ENCODE measurements around the gene TRPC4AP.
"Not testable (repeated sequence)": the region's sequence is repeated elsewhere in the genome, so short reads cannot be mapped to it uniquely, and the experiment has no call there.

TRPC4AP gene, protein sequence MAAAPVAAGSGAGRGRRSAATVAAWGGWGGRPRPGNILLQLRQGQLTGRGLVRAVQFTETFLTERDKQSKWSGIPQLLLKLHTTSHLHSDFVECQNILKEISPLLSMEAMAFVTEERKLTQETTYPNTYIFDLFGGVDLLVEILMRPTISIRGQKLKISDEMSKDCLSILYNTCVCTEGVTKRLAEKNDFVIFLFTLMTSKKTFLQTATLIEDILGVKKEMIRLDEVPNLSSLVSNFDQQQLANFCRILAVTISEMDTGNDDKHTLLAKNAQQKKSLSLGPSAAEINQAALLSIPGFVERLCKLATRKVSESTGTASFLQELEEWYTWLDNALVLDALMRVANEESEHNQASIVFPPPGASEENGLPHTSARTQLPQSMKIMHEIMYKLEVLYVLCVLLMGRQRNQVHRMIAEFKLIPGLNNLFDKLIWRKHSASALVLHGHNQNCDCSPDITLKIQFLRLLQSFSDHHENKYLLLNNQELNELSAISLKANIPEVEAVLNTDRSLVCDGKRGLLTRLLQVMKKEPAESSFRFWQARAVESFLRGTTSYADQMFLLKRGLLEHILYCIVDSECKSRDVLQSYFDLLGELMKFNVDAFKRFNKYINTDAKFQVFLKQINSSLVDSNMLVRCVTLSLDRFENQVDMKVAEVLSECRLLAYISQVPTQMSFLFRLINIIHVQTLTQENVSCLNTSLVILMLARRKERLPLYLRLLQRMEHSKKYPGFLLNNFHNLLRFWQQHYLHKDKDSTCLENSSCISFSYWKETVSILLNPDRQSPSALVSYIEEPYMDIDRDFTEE

DNA sequence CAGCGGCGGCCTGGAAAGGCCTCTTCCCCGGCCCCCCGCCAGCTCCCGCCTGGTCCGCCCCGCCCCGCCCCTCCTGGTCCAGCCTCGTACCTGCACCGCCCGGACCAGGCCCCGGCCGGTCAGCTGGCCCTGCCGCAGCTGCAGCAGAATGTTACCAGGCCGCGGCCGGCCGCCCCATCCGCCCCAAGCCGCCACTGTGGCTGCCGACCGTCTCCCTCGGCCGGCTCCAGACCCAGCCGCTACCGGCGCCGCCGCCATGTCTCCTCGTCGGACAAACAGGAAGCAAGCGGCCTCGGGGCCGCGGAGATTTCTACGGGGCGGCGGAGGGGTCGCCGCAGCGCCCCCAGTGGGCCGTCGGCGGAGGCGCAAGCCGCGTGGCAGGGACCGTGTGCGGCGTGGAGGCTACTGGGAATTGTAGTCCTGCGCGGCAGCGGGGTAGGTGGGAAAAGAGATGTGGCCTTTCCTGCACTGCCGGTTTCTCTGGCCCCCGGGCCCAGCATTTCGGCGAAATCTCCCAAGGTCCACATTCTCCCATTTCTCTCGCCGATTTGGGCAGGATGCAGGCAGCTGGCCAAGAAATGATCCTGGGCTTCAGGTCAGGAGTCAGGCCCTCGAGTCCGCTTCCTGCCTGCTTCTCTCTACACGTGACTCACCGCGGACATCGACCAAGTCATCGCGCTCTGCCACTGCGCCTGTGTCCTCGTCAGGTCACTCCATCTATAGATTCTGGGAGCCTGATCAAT is at the start of gene TRPC4AP:
Gene TRPC4AP (minus strand): TSS at position 284 of the 743 bp plus-strand sequence. CDS start 26 bp downstream, at position 258.
- peak; percentile 51 for DNase-seq

DNA sequence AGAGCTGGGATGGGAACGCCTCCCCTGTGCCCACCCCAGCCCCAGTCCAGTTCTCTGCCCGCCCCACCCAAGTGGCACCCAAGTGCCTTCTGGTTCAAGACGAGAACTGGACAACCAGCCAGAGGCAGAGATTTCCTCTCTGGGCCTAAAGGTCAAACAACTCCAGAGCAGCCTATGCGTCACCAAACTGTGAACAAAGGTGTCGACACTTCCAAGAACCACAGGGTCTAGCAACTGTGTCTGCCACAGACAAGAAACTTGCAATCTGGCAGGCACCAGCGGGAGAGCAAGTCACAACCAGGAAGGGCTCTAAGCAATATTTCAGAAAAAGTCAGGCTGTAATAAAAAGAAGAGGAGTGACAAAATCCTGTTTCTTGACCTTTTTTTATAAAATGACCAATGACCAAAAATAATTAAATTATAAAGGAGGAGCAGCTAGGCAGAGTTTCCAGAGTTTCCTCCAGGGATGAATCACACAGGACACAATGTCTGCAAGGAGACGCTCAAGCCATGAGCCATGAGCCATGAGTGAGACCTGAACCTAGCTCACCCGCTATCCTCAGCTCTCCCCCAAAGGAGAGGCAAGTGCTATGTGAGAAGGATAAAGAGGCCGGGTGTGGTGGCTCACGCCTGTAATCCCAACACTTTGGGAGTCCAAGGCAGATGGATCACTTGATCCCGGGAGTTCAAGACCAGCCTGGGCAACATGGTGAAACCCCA is 43.4 kb upstream of the TRPC4AP start:
- DNase-seq: no peak

DNA sequence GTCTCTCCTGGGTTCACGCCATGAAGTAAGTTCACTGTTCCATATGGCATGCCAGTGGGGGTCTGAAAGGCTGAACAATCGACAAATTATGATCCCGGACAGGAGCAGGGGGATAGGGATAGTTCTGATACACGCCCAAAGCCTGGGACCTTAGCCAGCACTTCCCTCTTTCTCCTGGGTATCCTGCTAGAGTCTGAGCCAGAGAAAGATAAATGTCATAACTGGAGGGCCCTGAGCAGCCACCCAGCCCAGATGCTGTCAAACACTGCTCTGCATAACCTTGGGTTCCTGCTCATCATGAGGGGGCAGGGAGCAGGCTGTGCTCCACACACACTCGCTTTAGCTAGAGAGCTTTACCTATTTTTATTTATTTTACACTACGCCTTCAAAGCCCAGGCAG is 42.3 kb upstream of the TRPC4AP start:
- DNase-seq: no peak

DNA sequence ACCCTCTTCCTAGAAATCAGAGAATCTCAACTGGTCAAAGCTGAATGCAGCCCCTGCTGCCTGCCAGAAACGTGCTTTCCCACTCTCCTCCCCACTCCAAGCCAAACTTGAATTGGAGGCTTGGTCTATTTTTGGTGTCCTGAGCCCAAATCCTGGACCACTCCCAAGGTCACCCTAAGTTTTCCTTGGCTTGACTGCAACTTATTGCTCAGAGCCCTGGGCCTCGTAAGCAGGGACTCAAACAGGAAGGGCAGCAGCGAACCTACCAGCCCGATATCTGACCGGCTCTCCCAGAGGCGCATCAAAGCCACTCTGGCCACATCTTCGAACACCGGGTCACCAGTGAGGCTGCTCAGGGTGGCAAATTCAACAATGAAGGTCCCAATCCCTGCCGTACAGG is 41.9 kb upstream of the TRPC4AP start:
- no peak for DNase-seq

DNA sequence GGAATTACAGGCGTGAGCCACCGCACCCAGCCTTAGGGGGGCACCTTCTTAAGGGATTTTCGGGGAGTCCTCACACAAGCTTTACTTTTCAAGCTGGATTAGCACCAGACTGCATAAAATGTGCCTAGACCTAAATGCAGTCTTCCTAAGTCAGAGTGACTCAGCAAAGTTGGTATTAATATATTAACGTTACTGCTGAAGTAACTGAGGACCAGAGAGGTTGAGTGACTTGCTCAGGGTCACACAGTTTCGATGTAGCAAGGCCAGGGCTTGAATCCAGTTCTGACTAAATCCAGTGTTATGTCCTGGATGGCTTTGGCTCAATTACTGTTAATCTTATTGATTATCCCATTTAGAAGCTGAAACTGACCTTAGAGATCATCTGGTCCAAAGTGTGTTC is 41.1 kb upstream of the TRPC4AP start:
- DNase-seq: no peak

DNA sequence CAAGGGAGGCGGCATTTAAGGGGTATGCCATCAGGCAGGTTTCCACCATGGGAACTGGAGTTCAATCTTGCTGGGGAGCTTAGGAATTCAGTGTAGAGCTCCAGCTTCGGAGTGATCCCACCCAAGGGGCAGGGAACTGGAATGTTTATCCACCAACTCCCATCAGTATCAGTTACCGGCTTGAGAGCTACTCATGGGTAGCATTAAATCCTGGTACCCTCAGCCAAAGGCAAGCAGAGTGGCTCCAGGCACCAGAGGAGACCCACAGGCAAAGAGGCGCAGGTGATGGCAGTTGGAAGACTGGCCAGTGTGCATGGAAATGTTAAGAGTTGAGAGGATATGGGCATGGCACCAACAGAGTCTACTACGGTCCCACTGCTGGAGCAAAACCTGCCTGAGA is 40.4 kb upstream of the TRPC4AP start:
- no peak for DNase-seq

DNA sequence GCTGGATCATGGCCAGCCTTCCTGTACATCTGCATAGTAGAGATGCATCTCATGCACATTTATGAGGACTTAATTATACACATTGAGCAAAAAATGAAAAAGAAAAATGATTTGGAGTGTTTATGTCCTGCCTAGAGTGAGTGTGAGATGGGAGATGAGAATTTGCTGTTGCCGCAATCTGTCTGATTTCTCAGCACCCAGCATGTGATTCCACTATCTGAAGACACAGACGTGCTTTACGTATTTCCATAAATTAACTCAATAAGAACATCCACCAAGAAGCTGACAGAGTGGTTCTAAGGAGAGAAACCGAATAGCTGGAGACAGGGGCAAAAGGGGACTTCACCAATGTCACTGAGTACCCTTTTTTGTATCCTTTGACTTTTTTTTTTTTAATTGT is 39.3 kb upstream of the TRPC4AP start:
- no peak for DNase-seq

DNA sequence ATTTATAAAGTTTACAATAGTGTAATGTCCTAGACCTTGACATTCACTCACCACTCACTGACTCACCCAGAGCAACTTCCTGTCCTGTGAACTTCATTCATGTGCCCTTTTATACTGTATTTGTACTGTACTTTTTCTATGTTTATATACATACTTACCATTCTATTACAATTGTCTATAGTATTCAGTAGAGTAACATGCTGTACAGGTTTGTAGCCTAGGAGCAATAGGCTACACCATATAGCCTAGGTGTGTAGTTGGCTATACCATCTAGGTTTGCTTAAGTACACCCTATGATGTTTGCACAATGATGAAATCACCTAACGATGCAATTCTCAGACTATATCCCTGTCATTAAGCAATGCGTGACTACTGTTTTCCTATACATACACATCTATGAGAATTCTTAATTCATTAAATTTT is 37.1 kb upstream of the TRPC4AP start:
- no peak for DNase-seq

DNA sequence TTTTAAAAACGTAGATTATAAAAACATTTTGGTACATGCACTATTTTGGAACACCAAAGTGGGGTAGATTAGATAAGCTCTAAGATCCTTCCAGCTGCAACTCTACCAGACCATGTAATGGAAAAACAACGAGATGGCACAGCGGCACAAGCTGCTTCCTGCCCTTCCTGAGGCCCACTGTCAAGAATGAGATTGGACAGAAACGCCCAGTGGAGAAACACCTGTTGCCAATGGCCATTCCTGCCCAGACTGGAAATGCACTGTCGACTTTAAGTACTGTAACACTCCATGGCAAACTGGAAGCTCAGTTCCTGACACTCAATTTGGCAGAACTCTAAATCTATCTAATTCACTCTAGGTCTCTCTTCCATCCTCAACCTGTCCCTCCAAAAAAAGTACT is 33.1 kb upstream of the TRPC4AP start:
- DNase-seq: no peak

DNA sequence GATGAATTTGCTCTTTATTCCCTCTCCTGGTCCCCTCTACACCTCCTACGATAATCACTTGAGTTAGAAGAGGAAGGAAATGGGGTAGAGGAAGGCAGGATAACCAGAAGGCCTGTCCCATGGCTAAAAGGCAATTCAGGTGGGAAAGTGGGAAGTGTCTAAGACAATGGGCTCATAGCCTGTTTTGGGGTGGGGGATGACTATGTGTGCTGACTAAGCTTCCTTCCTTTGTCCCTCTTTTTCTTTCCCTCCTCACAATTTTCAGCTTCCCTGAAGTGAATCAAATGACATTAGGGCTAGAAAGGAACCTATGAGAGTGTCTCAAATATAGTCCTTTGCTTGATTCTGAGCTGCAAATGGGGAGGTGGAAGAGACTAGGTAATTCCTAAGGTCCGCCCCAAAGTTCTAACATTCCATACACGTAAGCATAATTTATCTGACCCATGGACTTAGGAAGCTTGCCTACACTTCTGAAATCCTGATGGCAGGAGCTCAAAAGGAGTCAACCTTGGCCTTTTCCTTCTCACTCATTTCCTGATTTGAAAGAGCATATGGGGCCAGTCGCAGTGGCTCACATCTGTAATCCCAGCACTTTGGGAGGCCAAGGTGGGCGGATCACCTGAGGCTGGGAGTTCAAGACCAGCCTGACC is 30.3 kb upstream of the TRPC4AP start:
- DNase-seq: no peak

DNA sequence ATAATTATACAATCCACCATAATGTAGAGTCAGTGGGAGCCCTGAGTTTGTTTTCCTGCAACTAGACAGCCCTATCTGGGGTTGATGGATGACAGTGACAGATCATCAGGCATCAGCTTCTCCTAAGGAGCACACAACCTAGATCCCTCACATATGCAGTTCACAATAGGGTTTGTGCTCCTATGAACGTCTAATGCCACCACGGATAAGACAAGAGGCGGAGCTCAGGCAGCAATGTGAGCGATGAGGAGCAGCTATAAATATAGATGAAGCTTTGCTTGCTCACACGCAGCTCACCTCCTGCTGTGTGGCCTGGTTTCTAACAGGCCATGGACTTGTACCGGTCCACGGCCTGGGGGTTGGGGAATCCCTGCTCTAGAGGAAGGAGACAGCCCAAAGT is 28.6 kb upstream of the TRPC4AP start:
- no peak for DNase-seq

DNA sequence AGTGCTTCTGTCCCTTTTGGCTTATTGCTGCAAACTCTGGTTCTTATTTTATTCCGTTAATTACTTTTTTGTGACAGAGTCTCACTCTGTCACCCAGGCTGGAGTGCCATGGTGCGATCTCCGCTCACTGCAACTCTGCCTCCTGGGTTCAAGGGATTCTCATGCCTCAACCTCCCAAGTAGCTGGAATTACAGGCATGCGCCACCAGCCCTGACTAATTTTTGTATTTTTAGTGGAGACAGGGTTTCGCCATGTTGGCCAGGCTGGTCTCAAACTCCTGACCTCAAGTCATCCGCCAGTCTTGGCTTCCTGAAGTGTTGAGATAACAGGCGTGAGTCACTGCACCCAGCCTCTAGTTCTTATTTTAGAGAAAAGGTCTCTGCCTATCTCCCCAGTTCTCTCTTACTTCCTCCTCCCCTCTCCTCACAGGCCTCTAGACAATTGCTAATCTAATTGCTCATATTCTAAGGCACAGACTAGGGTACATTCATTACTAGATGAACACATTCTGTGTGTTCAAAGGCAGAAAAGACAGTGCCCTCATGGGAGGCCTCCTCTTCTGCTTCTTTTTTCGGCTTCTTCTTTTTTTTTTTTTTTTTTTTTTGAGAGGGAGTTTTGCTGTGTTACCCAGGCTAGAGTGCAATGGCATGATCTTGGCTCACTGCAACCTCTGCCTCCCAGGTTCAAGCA is 27.6 kb upstream of the TRPC4AP start:
- DNase-seq: no peak

DNA sequence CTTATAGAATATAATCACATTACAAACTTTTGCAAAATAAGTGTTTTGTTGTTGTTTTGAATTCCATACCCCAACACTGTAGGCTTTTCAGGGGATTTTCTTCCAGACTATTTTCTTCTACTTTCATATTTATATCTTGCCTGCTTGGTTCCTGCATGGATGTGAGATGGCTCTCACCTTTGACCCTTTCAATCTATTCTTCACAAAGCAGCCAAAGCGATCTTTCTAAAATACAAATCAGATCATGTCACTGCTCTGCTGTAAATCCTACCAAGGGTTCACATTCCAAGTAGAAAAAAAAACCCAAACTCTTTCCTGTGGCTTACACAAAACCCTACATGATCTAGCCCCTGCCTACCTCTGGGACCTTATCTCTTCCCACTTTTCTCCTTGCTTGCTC is 25.0 kb upstream of the TRPC4AP start:
- DNase-seq: no peak

DNA sequence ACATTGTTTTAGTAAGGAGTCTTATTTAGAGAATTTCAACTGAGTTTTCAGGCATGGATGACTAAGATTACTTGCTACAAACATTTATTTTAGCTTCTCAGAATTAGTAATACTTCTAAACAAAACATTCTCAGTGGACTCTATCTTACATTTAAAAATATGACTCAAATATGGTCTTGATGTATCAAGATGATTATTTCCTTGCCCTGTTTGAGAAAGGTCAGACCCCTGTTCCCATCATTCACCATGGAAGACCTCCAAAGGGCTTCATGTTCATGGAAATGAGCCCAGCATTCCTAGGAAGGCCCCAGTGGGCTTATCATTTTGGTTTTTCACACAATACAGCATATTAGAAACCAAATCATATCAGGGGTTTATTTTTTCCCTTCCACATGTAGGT is 24.6 kb upstream of the TRPC4AP start:
- DNase-seq: no peak

DNA sequence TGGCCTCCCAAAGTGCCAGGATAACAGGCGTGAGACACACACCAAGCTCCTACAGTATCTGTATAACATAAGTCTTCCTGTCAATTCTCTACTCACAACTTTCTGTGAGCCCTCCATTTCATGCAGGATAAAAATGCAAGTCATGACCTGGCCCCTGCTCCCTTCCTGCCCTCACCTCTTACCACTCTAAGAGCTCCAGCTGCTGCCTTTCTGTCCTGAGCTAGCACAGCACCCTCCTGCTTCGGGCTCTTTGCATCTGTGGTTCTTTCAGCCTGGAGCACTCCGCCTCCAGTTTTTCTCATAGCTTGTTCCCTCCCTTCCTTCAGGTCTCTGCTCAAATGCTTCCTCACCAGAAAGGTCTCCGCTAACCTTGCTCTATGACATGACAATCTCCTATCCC is 23.7 kb upstream of the TRPC4AP start:
- DNase-seq: no peak

DNA sequence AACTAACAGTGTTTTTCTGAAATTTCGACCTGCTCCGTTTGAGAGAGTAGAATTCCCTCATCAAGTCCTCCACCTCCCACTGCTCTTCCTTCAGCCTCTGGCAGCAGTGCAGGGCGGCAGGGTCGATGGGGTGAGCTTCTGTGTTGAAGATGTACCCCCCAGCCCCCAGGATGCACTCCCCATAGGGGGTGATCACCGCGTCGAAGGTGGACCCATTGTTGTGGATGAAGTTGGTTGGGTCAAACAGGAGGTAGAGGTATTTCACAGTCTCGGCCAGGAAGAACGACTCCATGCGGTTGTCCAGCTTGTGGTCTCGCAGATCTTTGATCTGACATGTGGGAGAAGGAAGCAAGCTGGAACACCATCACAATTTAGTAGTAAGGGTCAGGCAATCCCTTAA is 23.0 kb upstream of the TRPC4AP start:
- DNase-seq: no peak

DNA sequence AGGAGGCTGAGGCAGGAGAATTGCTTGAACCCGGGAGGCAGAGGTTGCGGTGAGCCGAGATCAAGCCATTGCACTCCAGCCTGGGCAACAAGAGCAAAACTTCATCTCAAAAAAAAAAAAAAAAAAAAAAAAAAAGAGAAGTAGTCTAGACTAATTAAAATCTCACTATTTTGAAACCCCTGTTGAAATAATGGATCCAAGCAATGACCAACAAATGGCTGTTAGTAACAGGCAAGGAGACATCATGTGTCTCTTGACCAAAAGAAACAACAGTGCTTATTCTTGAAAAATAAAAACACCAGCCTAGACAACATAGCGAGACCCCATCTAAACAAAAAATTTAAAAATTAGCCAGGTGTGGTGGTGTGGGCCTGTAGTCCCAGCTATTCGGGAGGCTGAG is 19.7 kb upstream of the TRPC4AP start:
- DNase-seq: not testable (repeated sequence)

DNA sequence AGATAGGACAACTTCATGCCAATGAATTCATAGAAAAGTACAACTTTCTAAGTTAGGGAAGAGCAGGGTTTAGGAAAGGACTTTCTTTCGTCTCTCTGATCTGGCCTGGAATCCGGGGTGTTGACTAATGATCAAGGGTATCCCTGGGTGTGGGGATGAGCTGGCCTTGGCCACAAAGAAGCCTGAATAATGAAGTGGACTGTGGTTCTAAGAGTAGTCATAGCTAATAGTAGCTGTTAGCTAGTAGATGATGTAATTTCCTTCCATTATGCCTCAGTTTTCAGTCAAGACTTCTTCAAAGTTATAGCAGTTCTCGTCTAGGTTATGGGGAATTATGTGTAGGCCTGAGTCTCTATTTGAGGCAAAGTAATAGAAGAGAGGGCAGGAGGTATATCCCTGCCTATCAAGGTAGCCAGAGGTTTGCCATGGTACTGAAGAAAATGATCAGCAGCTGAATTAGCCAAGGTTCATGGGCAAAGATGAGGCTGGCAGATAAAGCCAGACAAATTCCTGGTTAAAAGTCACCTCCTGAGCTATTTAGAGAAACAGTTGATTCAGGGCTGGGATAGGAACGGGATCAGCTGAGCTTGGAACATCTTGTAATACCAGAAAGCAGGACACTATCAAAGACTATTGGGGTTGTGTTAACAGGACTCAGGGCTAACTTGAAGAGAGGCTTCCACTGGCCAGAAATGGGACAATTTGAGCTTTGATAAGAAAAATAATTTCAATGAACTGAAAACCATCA is 18.7 kb upstream of the TRPC4AP start:
- DNase-seq: no peak

DNA sequence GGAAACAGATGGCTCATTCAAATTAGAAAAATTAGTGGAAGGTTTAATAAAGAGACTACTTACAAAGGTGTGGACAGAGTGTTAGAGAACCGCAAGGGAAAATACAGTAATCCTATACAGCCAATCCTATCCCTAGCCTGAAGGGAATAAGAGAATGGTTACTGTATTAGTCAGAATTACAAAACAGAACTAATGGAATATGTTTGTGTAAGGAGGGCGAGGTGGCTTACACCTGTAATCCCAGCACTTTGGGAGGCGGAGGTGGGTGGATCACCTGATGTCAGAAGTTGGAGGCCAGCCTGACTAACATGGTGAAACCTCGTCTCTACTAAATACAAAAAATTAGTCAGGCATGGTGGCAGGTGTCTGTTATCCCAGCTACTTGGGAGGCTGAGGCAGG is 16.3 kb upstream of the TRPC4AP start:
- no peak for DNase-seq

DNA sequence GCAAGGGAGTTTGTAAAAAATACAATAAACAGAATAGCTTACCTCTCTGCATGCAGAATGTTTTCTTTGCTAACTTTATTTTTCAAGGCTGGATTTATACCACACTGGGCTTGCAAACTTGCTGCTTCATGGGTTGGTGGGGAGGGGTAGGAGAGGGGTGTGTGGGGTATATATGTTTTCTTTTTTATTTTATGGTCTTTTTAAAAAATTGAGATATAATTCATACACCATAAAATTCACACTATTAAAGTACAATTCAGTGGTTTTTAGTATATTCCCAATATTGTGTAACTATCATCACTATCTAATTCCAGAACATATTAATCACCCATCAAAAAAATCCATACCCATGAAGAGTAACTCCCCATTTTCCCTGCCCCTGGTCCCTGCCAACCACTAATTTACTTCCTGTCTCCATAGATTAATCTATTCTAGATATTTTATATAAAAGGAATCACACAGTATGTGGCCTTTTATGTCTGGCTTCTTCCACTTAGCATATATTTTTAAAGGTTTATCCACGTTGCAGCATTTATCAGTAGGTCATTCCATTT is 14.3 kb upstream of the TRPC4AP start:
- DNase-seq: no peak

Data from NCI-H524 treated with DMSO at 0.1 percent for 48 hours (cell line).